ENCODE measurements around the gene AVEN. TPM values are rescaled to one million over a fixed set of nuclear protein-coding genes. Genes with fewer than 3 reads are reported as not detected.

AVEN gene
- total RNA-seq, 3 donors from 2014 or later = 13.5 to 18.4 (median 13.8) TPM

DNA sequence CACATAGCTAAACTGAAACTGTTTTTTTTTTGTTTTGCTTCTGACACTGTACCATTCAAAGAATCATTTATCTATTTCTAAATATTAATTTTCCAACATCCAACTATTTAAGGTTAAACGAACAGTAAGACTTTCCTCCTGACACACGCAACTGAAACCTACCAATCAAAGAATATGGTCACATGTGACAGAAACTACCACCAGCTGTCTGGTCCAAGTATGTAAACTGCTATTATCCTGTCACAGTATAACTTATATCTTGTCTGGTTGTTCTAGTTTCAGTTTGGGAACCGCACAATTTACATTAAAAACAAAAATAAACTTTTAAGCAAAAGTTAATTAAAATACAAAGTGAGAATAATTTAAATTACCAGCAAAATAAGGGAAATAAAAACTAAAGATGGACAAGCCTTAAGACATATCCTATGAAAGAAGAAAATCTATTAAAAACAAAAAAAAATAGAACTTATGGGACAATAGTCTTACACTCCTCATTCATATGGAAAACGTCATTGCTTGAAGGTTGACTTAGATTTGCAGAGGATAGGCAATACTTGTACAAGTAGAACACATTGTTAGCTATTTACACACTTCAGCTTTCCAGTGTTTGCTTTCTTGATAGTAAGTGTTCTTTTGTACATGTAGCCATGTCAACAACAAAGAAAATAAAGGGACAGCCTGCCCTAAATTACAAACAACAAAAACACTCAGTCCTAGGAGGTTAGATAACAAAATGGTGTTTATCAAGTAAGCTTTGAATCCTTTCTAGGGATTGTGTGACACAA lies 97.5 kb downstream of the AVEN start:
- Histone ChIP-seq H3K9me3 (no peaks in the 10 kb centered on the region), H3K4me1 (no peaks in the 10 kb centered on the region), H3K27ac (no peak overlapping the region), H3K27me3 (no peaks in the 10 kb centered on the region), H3K36me3 (no peaks in the 10 kb centered on the region), H3K4me3 (no peak overlapping the region)
- TF ChIP-seq POLR2A (IDR thresholded peaks at IDR 0.05) (no peak), POLR2AphosphoS5 (IDR thresholded peaks at IDR 0.05) (no peak)
- TF ChIP-seq, protein P1, sequence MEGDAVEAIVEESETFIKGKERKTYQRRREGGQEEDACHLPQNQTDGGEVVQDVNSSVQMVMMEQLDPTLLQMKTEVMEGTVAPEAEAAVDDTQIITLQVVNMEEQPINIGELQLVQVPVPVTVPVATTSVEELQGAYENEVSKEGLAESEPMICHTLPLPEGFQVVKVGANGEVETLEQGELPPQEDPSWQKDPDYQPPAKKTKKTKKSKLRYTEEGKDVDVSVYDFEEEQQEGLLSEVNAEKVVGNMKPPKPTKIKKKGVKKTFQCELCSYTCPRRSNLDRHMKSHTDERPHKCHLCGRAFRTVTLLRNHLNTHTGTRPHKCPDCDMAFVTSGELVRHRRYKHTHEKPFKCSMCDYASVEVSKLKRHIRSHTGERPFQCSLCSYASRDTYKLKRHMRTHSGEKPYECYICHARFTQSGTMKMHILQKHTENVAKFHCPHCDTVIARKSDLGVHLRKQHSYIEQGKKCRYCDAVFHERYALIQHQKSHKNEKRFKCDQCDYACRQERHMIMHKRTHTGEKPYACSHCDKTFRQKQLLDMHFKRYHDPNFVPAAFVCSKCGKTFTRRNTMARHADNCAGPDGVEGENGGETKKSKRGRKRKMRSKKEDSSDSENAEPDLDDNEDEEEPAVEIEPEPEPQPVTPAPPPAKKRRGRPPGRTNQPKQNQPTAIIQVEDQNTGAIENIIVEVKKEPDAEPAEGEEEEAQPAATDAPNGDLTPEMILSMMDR (IDR thresholded peaks at IDR 0.05) = no peak
- intact Hi-C loops (cut with DNase I; ENCODE audit: low total_unique reads) = no loop called here
- DNase-seq (ENCODE audit: low spot score in 2 of 2) = no peak

DNA sequence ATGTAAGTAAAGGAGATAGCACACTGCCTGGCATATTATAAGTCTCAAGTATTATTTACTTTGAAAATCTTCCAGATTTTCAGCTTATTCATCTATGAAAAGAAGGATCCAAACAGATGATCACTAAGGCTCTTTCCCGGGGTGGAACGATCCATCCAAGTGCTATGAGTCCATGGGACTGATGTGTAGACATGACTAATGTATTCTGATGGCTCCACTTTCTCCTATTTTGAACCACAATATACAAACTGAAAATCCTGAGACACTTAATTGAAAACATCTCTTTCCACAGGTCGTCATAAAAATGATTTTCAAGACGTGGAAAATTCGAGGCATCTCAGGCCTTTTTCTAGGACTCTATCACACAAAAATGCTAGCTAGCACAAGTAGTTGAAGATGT lies 104.1 kb downstream of the AVEN start:
- H3K27me3 ChIP-seq = no peaks in the 10 kb centered on the region
- H3K27ac ChIP-seq = no peak overlapping the region
- H3K9me3 ChIP-seq = no peaks in the 10 kb centered on the region
- DNase-seq (ENCODE audit: low spot score in 2 of 2) = no peak
- H3K4me3 ChIP-seq = no peak overlapping the region
- intact Hi-C loops (cut with DNase I; ENCODE audit: low total_unique reads) = no loop called here
- TF ChIP-seq POLR2AphosphoS5 (IDR thresholded peaks at IDR 0.05) = no peak
- TF ChIP-seq, protein P1 (IDR thresholded peaks at IDR 0.05) = no peak
- TF ChIP-seq POLR2A (IDR thresholded peaks at IDR 0.05) = no peak
- H3K36me3 ChIP-seq = no peaks in the 10 kb centered on the region
- no peaks in the 10 kb centered on the region for H3K4me1 ChIP-seq

DNA sequence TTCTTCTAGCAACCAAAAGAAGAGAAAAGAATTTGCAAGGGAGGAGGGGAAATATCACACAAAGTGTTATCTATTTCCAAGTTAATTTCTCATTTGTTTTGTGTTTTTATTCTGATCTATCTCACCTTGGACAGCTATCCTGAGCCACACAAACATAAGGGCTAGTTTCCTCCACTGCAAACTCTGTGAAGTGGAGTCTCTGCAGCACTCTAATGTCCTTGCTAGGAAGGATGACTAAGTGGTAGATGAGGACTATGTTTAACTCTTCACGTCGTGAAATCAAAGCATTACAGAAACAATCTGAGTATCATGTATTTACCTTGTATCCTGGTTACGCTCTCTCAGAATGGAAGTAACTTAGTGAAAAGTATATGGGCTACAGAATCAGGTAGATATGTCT lies 104.6 kb downstream of the AVEN start:
- Histone ChIP-seq H3K4me1 (no peaks in the 10 kb centered on the region), H3K36me3 (no peaks in the 10 kb centered on the region), H3K27me3 (no peaks in the 10 kb centered on the region), H3K4me3 (no peak overlapping the region), H3K27ac (no peak overlapping the region), H3K9me3 (no peaks in the 10 kb centered on the region)
- DNase-seq (ENCODE audit: low spot score in 2 of 2) = no peak
- intact Hi-C loops (cut with DNase I; ENCODE audit: low total_unique reads) = no loop called here
- TF ChIP-seq, protein P1 (IDR thresholded peaks at IDR 0.05) = no peak
- TF ChIP-seq POLR2AphosphoS5 (IDR thresholded peaks at IDR 0.05) = no peak
- TF ChIP-seq POLR2A (IDR thresholded peaks at IDR 0.05) = no peak

DNA sequence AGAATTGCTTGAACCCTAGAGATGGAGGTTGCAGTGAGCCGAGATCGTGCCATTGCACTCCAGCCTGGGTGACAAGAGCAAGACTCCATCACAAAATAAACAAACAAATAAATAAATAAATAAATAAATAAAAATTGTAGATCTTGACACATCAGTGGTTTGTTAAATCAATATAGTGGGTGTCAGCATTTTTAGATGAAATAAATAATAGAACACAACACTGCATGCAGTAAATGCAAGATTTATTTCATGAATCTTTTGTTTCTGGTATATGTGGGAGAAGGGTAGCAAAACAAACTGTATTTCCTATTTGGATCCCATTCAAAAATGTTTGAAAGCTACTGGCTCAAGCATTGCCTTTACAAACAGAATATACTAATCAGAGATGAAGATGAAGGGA lies 106.3 kb downstream of the AVEN start:
- H3K4me1 ChIP-seq = no peaks in the 10 kb centered on the region
- no peak overlapping the region for H3K27ac ChIP-seq
- no peak for DNase-seq (ENCODE audit: low spot score in 2 of 2)
- no peak overlapping the region for H3K4me3 ChIP-seq
- H3K9me3 ChIP-seq = no peaks in the 10 kb centered on the region
- H3K27me3 ChIP-seq = no peaks in the 10 kb centered on the region
- intact Hi-C loops (cut with DNase I; ENCODE audit: low total_unique reads) = no loop called here
- TF ChIP-seq, protein P1 (IDR thresholded peaks at IDR 0.05) = no peak
- no peaks in the 10 kb centered on the region for H3K36me3 ChIP-seq

DNA sequence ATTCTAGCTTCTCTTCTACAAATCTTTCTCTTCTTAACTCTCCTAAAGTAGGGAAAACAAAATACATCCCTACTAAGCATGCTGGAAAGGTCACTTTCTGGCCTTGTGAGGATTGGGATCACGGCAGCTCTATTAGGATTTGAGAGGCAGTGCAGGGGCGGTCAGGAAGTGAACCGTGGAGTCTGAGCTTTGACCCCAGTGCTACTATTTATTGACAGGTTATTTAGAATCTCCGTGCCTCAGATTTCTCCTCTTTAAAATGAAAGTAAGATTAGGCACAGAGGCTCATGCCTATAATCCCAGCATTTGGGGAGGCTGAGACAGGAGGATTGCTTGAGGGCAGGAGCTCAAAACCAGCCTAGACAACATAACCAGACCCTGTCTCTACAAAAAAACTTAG lies 112.7 kb downstream of the AVEN start:
- TF ChIP-seq POLR2A (IDR thresholded peaks at IDR 0.05) = no peak
- TF ChIP-seq, protein P1 (IDR thresholded peaks at IDR 0.05) = no peak
- TF ChIP-seq POLR2AphosphoS5 (IDR thresholded peaks at IDR 0.05) = no peak
- no peak overlapping the region for H3K27ac ChIP-seq
- H3K27me3 ChIP-seq = no peaks in the 10 kb centered on the region
- H3K4me1 ChIP-seq = no peaks in the 10 kb centered on the region
- intact Hi-C loops (cut with DNase I; ENCODE audit: low total_unique reads) = no loop called here
- H3K4me3 ChIP-seq = no peak overlapping the region
- peaks cover 0 to 4% of the 10 kb centered on the region in 2 donors for H3K9me3 ChIP-seq
- no peak for DNase-seq (ENCODE audit: low spot score in 2 of 2)
- H3K36me3 ChIP-seq = no peaks in the 10 kb centered on the region

Measured in breast epithelium (tissue), 4 donors.